ENCODE measurements around the gene LIN54. TPM values are rescaled to one million over a fixed set of nuclear protein-coding genes. Genes with fewer than 3 reads are reported as not detected.

LIN54 gene
- total and polyA plus RNA-seq, 9 of the 15 experiments (the other 6 are each of a cell fraction or from before 2014, with no cell fraction given) = 2.2 to 22.5 (median 15.8) TPM

GRCh38 chr4:82900411-82901182, 110.0 kb downstream of the LIN54 start, which contains the start of gene THAP9 (continued):
- no peak for TF ChIP-seq MECOM (CRISPR knock-in tag; IDR thresholded peaks at IDR 0.05)
- peak; percentile 80 for TF ChIP-seq ELF1 (tag; IDR thresholded peaks at IDR 0.05)
- TF ChIP-seq MCM2 (IDR thresholded peaks at IDR 0.05; ENCODE audit: low read depth) = no peak
- peak; percentile 96 for TF ChIP-seq FOXP1 (CRISPR knock-in tag; IDR thresholded peaks at IDR 0.05)
- peak; percentile 80 for TF ChIP-seq SMAD1 (IDR thresholded peaks at IDR 0.05; ENCODE audit: low read depth, low read length, partially characterized antibody)
- peak; percentile 48; the same call in 1 of the 2 replicates for TF ChIP-seq POLR2AphosphoS2 (IDR thresholded peaks at IDR 0.05; ENCODE audit: low read length)
- TF ChIP-seq BRD9 (IDR thresholded peaks at IDR 0.05; ENCODE audit: low read depth, partially characterized antibody) = peak; percentile 98
- TF ChIP-seq RUNX1 (IDR thresholded peaks at IDR 0.05; ENCODE audit: low read depth) = no peak
- TF ChIP-seq CHAMP1 (IDR thresholded peaks at IDR 0.05) = peak; percentile 6; the same call in 1 of the 2 replicates
- TF ChIP-seq ZBTB2 (IDR thresholded peaks at IDR 0.05) = peak; percentile 85
- no peak for TF ChIP-seq RBM15 (IDR thresholded peaks at IDR 0.05; ENCODE audit: insufficient read depth, low read length)
- TF ChIP-seq TAL1 (IDR thresholded peaks at IDR 0.05) = no peak
- no peak for TF ChIP-seq ZBTB8A (IDR thresholded peaks at IDR 0.05; ENCODE audit: partially characterized antibody)
- no peak for TF ChIP-seq RFX7 (CRISPR knock-in tag; IDR thresholded peaks at IDR 0.05)
- peak; percentile 80 for TF ChIP-seq RB1 (IDR thresholded peaks at IDR 0.05; ENCODE audit: low read depth)
- TF ChIP-seq ZNF699 (CRISPR knock-in tag; IDR thresholded peaks at IDR 0.05; ENCODE audit: insufficient replicate concordance) = no peak
- peak; percentile 55; the same call in 1 of the 2 replicates for TF ChIP-seq ETV5 (CRISPR knock-in tag; IDR thresholded peaks at IDR 0.05; ENCODE audit: low read depth)
- TF ChIP-seq TFAP4 (CRISPR knock-in tag; IDR thresholded peaks at IDR 0.05; ENCODE audit: borderline replicate concordance) = peak; percentile 65; the same call in 1 of the 2 replicates
- TF ChIP-seq STAG1 (CRISPR knock-in tag; IDR thresholded peaks at IDR 0.05; ENCODE audit: borderline replicate concordance) = no peak
- peak; percentile 89; the same call in 1 of the 2 replicates for TF ChIP-seq FOXM1 (IDR thresholded peaks at IDR 0.05; ENCODE audit: low read depth)
- TF ChIP-seq FOXM1 (CRISPR knock-in tag; IDR thresholded peaks at IDR 0.05; ENCODE audit: low read depth) = no peak
- TF ChIP-seq VEZF1 (CRISPR knock-in tag; IDR thresholded peaks at IDR 0.05) = peak; percentile 90
- peak; percentile 81 for TF ChIP-seq HMGN3 (IDR thresholded peaks at IDR 0.05; ENCODE audit: borderline replicate concordance, extremely low read depth, insufficient read length, low read depth, low read length)
